HEK293T (cell line): ENCODE measurements around the gene ROPN1L.

Source experiments
- FOXK2 ChIP-seq: fragments of 450-650 bp; IDR thresholded peaks from 2 replicates; pipeline ENCODE4 v1.6.1; 2016; ENCODE audit warnings: mild to moderate bottlenecking
- FOXM1 ChIP-seq: fragments of 450-650 bp; IDR thresholded peaks from 2 replicates; pipeline ENCODE4 v1.6.1; 2017; ENCODE audit warnings: mild to moderate bottlenecking, borderline replicate concordance
- HDGF ChIP-seq: fragments of 450-650 bp; IDR thresholded peaks from 2 replicates; pipeline ENCODE4 v1.6.1; 2017; ENCODE audit warnings: antibody characterized with exemption, borderline replicate concordance
- LEF1 ChIP-seq: fragments of 450-650 bp; IDR thresholded peaks from 2 replicates; pipeline ENCODE4 v1.6.1; 2017; ENCODE audit warnings: mild to moderate bottlenecking, borderline replicate concordance
- NFRKB ChIP-seq: fragments of 450-650 bp; IDR thresholded peaks from 2 replicates; pipeline ENCODE4 v1.6.1; 2016; ENCODE audit warnings: mild to moderate bottlenecking, moderate library complexity
- SP1 ChIP-seq: fragments of 450-650 bp; IDR thresholded peaks from 2 replicates; pipeline ENCODE4 v1.6.1; 2017
- TF ChIP-seq, protein P1 (sequence below): fragments of 450-650 bp; IDR thresholded peaks from 2 replicates; pipeline ENCODE4 v1.6.1; 2016

DNA sequence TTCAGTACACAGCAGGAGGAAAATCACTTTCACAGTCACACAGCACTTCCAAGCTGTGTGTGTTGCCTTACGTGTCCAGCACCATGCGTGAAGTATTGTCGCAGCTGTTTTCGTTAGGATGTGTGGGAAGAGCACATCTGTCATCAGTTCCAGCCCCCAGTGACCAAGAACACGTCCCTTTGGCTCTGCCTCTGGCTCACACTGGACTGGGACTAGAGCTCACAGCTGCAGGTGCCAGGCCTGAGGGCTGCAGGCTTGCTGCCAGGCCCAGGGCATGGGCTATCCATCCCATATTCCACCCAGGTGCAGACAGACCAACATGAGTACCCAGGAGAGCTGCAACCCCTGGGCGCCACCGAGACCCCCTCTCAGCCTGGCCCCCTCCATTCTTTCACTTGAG, 61.6 kb downstream of the ROPN1L start:
- TF ChIP-seq FOXK2 = no peak
- TF ChIP-seq HDGF = no peak
- no peak for TF ChIP-seq LEF1
- no peak for TF ChIP-seq NFRKB
- TF ChIP-seq SP1 = no peak
- TF ChIP-seq FOXM1 = no peak
- TF ChIP-seq, protein P1, sequence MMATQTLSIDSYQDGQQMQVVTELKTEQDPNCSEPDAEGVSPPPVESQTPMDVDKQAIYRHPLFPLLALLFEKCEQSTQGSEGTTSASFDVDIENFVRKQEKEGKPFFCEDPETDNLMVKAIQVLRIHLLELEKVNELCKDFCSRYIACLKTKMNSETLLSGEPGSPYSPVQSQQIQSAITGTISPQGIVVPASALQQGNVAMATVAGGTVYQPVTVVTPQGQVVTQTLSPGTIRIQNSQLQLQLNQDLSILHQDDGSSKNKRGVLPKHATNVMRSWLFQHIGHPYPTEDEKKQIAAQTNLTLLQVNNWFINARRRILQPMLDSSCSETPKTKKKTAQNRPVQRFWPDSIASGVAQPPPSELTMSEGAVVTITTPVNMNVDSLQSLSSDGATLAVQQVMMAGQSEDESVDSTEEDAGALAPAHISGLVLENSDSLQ = no peak
